HG03060 (cell line): Measurements from ENCODE around the gene EPAS1.

Source experiments
- ATAC-seq: cut with Tn5 transposase; IDR thresholded peaks from one replicate; pipeline ENCODE4 v1.9.1; 2021; ENCODE audit warnings: low read depth, moderate number of reproducible peaks; ENCODE audit not compliant: unreplicated experiment

EPAS1 gene

GRCh38 chr2:46336283-46336959 is 39.2 kb downstream of the EPAS1 start:
- no peak for ATAC-seq

- ATAC-seq: no peak
Observed at GRCh38 chr2:46337208-46337994, 40.2 kb downstream of the EPAS1 start.

GRCh38 chr2:46338674-46339073 is 41.5 kb downstream of the EPAS1 start:
- ATAC-seq: no peak

GRCh38 chr2:46339200-46339599 is 42.0 kb downstream of the EPAS1 start:
- no peak for ATAC-seq

GRCh38 chr2:46339676-46340459 is 42.7 kb downstream of the EPAS1 start:
- ATAC-seq: no peak

- no peak for ATAC-seq
Observed at GRCh38 chr2:46340740-46341420, 43.7 kb downstream of the EPAS1 start.

GRCh38 chr2:46342566-46343315 is 45.5 kb downstream of the EPAS1 start:
- no peak for ATAC-seq

GRCh38 chr2:46344706-46345105 is 47.5 kb downstream of the EPAS1 start:
- ATAC-seq: no peak

- no peak for ATAC-seq
Observed at GRCh38 chr2:46345775-46346174, 48.6 kb downstream of the EPAS1 start.

- ATAC-seq: no peak
Observed at GRCh38 chr2:46346719-46347118, 49.5 kb downstream of the EPAS1 start.

- no peak for ATAC-seq
Observed at GRCh38 chr2:46347648-46348280, 50.6 kb downstream of the EPAS1 start.

GRCh38 chr2:46349115-46349547 is 51.9 kb downstream of the EPAS1 start:
- ATAC-seq: no peak

GRCh38 chr2:46350029-46350689 is 53.0 kb downstream of the EPAS1 start:
- ATAC-seq: no peak

GRCh38 chr2:46351098-46351749 is 54.0 kb downstream of the EPAS1 start:
- no peak for ATAC-seq

- ATAC-seq: no peak
Observed at GRCh38 chr2:46351750-46352138, 54.5 kb downstream of the EPAS1 start.

GRCh38 chr2:46352621-46353020 is 55.4 kb downstream of the EPAS1 start:
- ATAC-seq: no peak

GRCh38 chr2:46353509-46353908 is 56.3 kb downstream of the EPAS1 start:
- ATAC-seq: no peak

- no peak for ATAC-seq
Observed at GRCh38 chr2:46355756-46356155, 58.5 kb downstream of the EPAS1 start.

- no peak for ATAC-seq
Observed at GRCh38 chr2:46356991-46357390, 59.8 kb downstream of the EPAS1 start.
